ENCODE data around the gene SNRK.

The SNRK gene

DNA sequence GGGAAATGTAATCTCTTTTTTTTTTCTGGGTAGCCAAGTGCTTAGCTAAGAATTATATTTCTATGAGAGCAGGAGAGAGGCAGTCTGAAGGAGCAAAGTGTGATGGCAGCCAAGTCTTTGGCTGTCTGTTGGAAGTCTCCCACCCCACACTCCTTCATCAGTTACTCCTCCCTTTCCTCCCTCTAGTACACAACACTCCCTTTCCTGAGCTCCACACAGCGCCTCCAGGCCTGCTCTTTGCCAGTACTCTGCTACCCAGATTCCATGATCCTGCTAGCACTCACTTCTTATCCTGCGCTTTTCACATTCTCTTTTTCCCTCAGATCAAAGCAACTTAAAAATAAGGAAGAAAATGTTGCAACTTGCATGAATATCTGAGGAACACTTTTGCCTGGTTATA is 37.4 kb upstream of the SNRK start:
- no peak for TF ChIP-seq SIN3A (IDR thresholded peaks at IDR 0.05; ENCODE audit: borderline replicate concordance, insufficient read depth, low read length)
- no peak for TF ChIP-seq FOXP2 (optimal IDR thresholded peaks at IDR 0.05; ENCODE audit: borderline replicate concordance, extremely low read depth, extremely low read length, insufficient read depth)
- TF ChIP-seq, protein P1, sequence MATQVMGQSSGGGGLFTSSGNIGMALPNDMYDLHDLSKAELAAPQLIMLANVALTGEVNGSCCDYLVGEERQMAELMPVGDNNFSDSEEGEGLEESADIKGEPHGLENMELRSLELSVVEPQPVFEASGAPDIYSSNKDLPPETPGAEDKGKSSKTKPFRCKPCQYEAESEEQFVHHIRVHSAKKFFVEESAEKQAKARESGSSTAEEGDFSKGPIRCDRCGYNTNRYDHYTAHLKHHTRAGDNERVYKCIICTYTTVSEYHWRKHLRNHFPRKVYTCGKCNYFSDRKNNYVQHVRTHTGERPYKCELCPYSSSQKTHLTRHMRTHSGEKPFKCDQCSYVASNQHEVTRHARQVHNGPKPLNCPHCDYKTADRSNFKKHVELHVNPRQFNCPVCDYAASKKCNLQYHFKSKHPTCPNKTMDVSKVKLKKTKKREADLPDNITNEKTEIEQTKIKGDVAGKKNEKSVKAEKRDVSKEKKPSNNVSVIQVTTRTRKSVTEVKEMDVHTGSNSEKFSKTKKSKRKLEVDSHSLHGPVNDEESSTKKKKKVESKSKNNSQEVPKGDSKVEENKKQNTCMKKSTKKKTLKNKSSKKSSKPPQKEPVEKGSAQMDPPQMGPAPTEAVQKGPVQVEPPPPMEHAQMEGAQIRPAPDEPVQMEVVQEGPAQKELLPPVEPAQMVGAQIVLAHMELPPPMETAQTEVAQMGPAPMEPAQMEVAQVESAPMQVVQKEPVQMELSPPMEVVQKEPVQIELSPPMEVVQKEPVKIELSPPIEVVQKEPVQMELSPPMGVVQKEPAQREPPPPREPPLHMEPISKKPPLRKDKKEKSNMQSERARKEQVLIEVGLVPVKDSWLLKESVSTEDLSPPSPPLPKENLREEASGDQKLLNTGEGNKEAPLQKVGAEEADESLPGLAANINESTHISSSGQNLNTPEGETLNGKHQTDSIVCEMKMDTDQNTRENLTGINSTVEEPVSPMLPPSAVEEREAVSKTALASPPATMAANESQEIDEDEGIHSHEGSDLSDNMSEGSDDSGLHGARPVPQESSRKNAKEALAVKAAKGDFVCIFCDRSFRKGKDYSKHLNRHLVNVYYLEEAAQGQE (IDR thresholded peaks at IDR 0.05; ENCODE audit: insufficient read depth in 1 of 2, low read depth in 2 of 2, low read length in 2 of 2) = no peak
- no peak for TF ChIP-seq TAF1 (IDR thresholded peaks at IDR 0.05; ENCODE audit: borderline replicate concordance, insufficient read depth, low read length)
- TF ChIP-seq POLR2AphosphoS5 (IDR thresholded peaks at IDR 0.05; ENCODE audit: low read depth, low read length) = no peak

DNA sequence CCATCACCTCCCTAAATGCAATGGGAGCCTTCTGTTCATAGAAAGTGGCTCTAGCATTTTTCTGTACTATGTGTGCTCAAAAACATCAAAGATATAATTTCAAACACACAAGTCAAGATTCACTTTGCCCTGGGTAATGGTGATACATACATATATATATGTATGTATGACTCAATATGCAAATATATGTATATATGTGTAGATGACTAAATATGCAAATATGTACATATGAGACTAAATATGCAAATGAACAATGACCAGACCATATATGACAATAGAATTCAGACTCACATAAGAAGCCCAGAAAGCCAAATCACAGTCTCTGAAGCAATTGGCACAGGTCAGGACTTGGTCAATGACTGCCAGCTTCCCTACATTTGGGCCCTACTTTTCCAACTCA is 36.9 kb upstream of the SNRK start:
- TF ChIP-seq POLR2AphosphoS5 (IDR thresholded peaks at IDR 0.05; ENCODE audit: low read depth, low read length) (no peak), TAF1 (IDR thresholded peaks at IDR 0.05; ENCODE audit: borderline replicate concordance, insufficient read depth, low read length) (no peak), SIN3A (IDR thresholded peaks at IDR 0.05; ENCODE audit: borderline replicate concordance, insufficient read depth, low read length) (no peak), FOXP2 (optimal IDR thresholded peaks at IDR 0.05; ENCODE audit: borderline replicate concordance, extremely low read depth, extremely low read length, insufficient read depth) (no peak)
- TF ChIP-seq, protein P1 (IDR thresholded peaks at IDR 0.05; ENCODE audit: insufficient read depth in 1 of 2, low read depth in 2 of 2, low read length in 2 of 2) = no peak

DNA sequence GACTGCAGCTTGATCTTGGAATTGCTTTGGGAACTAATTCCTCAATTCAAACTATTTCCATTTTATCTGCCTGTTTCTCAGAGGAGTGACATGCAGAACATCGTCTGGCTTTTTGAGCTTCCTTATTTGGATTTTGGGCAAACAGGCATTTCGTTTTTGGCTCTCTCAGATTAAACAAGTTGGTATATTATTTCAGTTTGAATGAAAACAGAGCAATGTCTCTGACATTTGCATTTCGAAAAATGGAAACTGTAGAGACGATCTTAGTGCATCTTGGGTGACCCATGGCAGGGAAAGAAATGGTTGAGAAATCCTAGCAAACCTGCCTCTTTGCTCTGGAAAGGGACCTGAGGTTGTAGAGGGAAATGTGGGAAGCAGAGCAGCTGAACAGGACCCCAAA is 33.0 kb upstream of the SNRK start:
- no peak for TF ChIP-seq TAF1 (IDR thresholded peaks at IDR 0.05; ENCODE audit: borderline replicate concordance, insufficient read depth, low read length)
- TF ChIP-seq SIN3A (IDR thresholded peaks at IDR 0.05; ENCODE audit: borderline replicate concordance, insufficient read depth, low read length) = no peak
- TF ChIP-seq, protein P1 (IDR thresholded peaks at IDR 0.05; ENCODE audit: insufficient read depth in 1 of 2, low read depth in 2 of 2, low read length in 2 of 2) = no peak
- TF ChIP-seq FOXP2 (optimal IDR thresholded peaks at IDR 0.05; ENCODE audit: borderline replicate concordance, extremely low read depth, extremely low read length, insufficient read depth) = no peak
- no peak for TF ChIP-seq POLR2AphosphoS5 (IDR thresholded peaks at IDR 0.05; ENCODE audit: low read depth, low read length)

DNA sequence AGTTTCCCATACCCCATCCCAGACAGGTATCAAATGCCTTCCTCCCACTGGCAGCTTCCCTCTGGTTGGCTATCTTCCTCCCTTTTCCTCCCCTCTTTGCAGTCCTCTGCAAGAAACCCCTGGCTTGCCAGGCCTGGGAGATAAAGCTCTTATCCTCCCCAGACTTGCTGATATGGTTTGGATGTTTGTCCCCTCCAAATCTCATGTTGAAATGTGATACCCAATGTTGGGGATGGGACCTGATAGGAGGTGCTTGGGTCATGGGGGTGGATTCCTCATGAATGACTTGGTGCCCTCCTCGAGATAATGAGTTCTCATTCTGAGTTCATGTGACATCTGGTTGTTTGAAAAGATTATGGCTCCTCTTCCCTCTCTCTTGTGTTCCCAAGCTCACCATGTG is 32.2 kb upstream of the SNRK start:
- TF ChIP-seq TAF1 (IDR thresholded peaks at IDR 0.05; ENCODE audit: borderline replicate concordance, insufficient read depth, low read length) = no peak
- TF ChIP-seq POLR2AphosphoS5 (IDR thresholded peaks at IDR 0.05; ENCODE audit: low read depth, low read length) = no peak
- no peak for TF ChIP-seq FOXP2 (optimal IDR thresholded peaks at IDR 0.05; ENCODE audit: borderline replicate concordance, extremely low read depth, extremely low read length, insufficient read depth)
- TF ChIP-seq, protein P1 (IDR thresholded peaks at IDR 0.05; ENCODE audit: insufficient read depth in 1 of 2, low read depth in 2 of 2, low read length in 2 of 2) = no peak
- TF ChIP-seq SIN3A (IDR thresholded peaks at IDR 0.05; ENCODE audit: borderline replicate concordance, insufficient read depth, low read length) = no peak

DNA sequence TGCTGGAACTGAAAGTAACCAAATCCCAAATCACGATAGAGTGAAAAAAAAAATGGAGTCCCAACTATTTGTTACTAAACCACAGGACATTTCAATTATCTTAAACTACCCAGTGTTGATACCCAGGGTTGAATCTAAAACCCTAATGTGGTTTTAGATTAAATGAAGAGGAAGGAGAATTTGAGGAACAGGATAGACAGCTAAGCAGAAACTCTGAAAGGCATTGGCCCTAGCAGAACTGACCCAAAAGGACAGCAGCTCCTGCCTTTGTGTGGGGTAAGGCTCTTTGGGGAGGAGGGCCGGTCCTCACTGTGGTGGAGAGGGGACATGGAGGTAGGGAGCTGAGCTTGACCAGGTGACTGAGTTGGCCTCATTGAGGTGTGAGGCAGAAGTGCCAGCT is 30.7 kb upstream of the SNRK start:
- TF ChIP-seq SIN3A (IDR thresholded peaks at IDR 0.05; ENCODE audit: borderline replicate concordance, insufficient read depth, low read length) = no peak
- TF ChIP-seq, protein P1 (IDR thresholded peaks at IDR 0.05; ENCODE audit: insufficient read depth in 1 of 2, low read depth in 2 of 2, low read length in 2 of 2) = no peak
- TF ChIP-seq POLR2AphosphoS5 (IDR thresholded peaks at IDR 0.05; ENCODE audit: low read depth, low read length) = no peak
- TF ChIP-seq TAF1 (IDR thresholded peaks at IDR 0.05; ENCODE audit: borderline replicate concordance, insufficient read depth, low read length) = no peak
- no peak for TF ChIP-seq FOXP2 (optimal IDR thresholded peaks at IDR 0.05; ENCODE audit: borderline replicate concordance, extremely low read depth, extremely low read length, insufficient read depth)

All from PFSK-1 (cell line).